PFSK-1 (cell line): ENCODE data around the gene CLCN4.

Experiments
- POLR2AphosphoS5 ChIP-seq: IDR thresholded peaks from 2 replicates; pipeline ENCODE4 v1.6.1; 2012; ENCODE audit warnings: low read depth, mild to moderate bottlenecking, control low read depth, low read length, moderate library complexity
- REST ChIP-seq, 2 experiments: IDR thresholded peaks; 2 replicates each; pipeline versions ENCODE4 v1.6.1 to v1.8.0; 2011 to 2012; ENCODE audit warnings: low read depth in 2 of 2, low read length in 2 of 2, control low read depth in 1 of 2, inconsistent platforms in 1 of 2, mild to moderate bottlenecking in 1 of 2, moderate library complexity in 1 of 2; ENCODE audit not compliant: insufficient read depth in 1 of 2
- TAF1 ChIP-seq: IDR thresholded peaks from 2 replicates; pipeline ENCODE4 v1.6.1; 2012; ENCODE audit warnings: low read length, control low read depth, borderline replicate concordance; ENCODE audit not compliant: insufficient read depth

- TF ChIP-seq POLR2AphosphoS5 = no peak
- no peak for TF ChIP-seq TAF1
- TF ChIP-seq REST (IDR thresholded peaks at IDR 0.05; ENCODE audit: insufficient read depth in 1 of 2, low read depth in 2 of 2, low read length in 2 of 2) = no peak
Measured at GRCh38 chrX:10140264-10140663, 16.5 kb upstream of the CLCN4 start.
